HCT116 (cell line): ENCODE results near the gene GFER.

Experiments
- CTCF ChIP-seq, 3 experiments: fragments of 200-600 bp in 1 of 3; sonication (generic) in 1 of 3; IDR thresholded peaks in 2 of 3; conservative IDR thresholded peaks in 1 of 3; 2 replicates each; pipeline ENCODE4 v1.5.1; 2012 to 2017; ENCODE audit warnings: low read depth in 2 of 3, low read length in 2 of 3, antibody characterized with exemption in 1 of 3, borderline replicate concordance in 1 of 3, control low read depth in 1 of 3, mild to moderate bottlenecking in 1 of 3, mixed read lengths in 1 of 3, mixed run types in 1 of 3, moderate library complexity in 1 of 3; ENCODE audit not compliant: insufficient read depth in 1 of 3
- MAX ChIP-seq: IDR thresholded peaks from 2 replicates; pipeline ENCODE4 v1.6.1; 2012
- POLR2AphosphoS5 ChIP-seq: IDR thresholded peaks from 2 replicates; pipeline ENCODE4 v1.6.1; 2011; ENCODE audit warnings: mild to moderate bottlenecking, low read depth, low read length, moderate library complexity
- YY1 ChIP-seq: IDR thresholded peaks from 2 replicates; pipeline ENCODE4 v1.6.1; 2011; ENCODE audit warnings: low read length, low read depth, moderate library complexity, mild to moderate bottlenecking; ENCODE audit not compliant: insufficient replicate concordance; ENCODE audit errors: extremely low read depth

DNA sequence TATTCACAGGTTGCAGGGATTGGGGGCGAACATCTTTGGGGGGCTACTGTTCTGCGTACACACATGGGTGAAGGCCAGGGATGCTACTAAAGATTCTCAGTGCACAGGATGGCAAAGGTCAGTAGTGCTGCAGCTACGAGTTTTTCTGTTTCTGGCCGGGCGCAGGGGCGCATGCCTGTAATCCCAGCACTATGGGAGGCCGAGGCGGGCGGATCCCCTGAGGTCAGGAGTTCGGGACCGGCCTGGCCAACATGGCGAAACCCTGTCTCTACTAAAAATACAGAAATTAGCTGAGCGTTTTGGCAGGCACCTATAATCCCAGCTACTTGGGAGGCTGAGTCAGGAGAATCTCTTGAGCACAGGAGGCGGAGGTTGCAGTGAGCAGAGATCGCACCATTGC, 29.5 kb downstream of the GFER start:
- TF ChIP-seq CTCF (IDR thresholded peaks at IDR 0.05 in 2 of 3, conservative IDR thresholded peaks at IDR 0.05 in 1 of 3; ENCODE audit: borderline replicate concordance in 1 of 3, insufficient read depth in 1 of 3, low read depth in 2 of 3, low read length in 2 of 3), result no peak
- TF ChIP-seq POLR2AphosphoS5, result no peak
- no peak for TF ChIP-seq YY1
- TF ChIP-seq MAX, result no peak
